ENCODE data around the gene ITGAV.

DNA sequence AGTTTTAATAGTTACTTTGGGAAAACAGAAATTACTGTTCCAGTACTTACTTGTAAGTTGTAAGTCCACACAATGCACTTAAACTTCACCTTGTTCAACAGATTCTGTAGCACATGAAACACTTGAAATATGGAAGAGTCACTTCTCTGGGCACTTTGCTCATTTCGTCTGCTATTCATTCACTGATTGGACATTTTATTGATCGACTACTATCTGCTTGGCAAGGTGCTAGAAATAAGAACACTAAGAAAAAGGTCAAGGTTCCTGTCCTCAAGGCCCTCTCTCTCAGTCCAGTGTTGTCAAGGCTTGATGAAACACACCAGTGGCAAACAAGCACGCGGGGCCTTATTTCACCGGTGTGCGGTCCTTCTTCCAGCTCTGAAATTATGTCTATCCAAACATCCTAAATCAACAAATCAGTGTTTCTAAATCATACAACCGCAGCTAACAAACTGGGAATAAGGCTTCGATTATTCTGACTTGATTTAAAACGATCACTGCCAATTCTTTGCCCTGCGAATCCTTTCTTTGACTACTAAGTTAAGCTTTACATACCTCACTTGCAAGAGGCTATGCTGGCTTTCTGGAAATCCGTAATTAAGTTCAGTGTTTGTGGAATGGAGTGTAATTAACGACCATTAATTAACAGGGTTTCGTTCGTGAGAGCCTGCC is 780 bp upstream of the ITGAV start:
- TF ChIP-seq, protein P1, sequence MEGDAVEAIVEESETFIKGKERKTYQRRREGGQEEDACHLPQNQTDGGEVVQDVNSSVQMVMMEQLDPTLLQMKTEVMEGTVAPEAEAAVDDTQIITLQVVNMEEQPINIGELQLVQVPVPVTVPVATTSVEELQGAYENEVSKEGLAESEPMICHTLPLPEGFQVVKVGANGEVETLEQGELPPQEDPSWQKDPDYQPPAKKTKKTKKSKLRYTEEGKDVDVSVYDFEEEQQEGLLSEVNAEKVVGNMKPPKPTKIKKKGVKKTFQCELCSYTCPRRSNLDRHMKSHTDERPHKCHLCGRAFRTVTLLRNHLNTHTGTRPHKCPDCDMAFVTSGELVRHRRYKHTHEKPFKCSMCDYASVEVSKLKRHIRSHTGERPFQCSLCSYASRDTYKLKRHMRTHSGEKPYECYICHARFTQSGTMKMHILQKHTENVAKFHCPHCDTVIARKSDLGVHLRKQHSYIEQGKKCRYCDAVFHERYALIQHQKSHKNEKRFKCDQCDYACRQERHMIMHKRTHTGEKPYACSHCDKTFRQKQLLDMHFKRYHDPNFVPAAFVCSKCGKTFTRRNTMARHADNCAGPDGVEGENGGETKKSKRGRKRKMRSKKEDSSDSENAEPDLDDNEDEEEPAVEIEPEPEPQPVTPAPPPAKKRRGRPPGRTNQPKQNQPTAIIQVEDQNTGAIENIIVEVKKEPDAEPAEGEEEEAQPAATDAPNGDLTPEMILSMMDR (IDR thresholded peaks at IDR 0.05): no peak
- TF ChIP-seq POLR2A (IDR thresholded peaks at IDR 0.05): no peak
